Activated CD4-positive, alpha-beta T cell treated with anti-CD3 and anti-CD28 coated beads, Interleukin-2, amount 50 U/mL, for 4 hours (primary cell): ENCODE data around the gene C14orf119.

ENCODE experiments used
- DNase-seq, 2 experiments: peaks; one replicate each; pipeline ENCODE4 v3.0.0-alpha.2; 2020

C14orf119 gene

GRCh38 chr14:23128969-23129758 is 33.9 kb downstream of the C14orf119 start:
- no peak for DNase-seq

- no peak for DNase-seq
Observed at GRCh38 chr14:23129759-23130316, 34.5 kb downstream of the C14orf119 start.

- no peak for DNase-seq
Observed at GRCh38 chr14:23130871-23131270, 35.6 kb downstream of the C14orf119 start.

GRCh38 chr14:23131482-23131881 is 36.2 kb downstream of the C14orf119 start:
- no peak for DNase-seq

- DNase-seq, result no peak
Observed at GRCh38 chr14:23132970-23133369, 37.7 kb downstream of the C14orf119 start.

GRCh38 chr14:23136566-23137133 is 41.3 kb downstream of the C14orf119 start:
- DNase-seq, result no peak

- DNase-seq, result no peak
Observed at GRCh38 chr14:23137192-23137812, 42.0 kb downstream of the C14orf119 start.

GRCh38 chr14:23137813-23138535 is 42.7 kb downstream of the C14orf119 start:
- no peak for DNase-seq

GRCh38 chr14:23139874-23140273 is 44.6 kb downstream of the C14orf119 start:
- DNase-seq, result no peak

- no peak for DNase-seq
Observed at GRCh38 chr14:23140371-23140770, 45.1 kb downstream of the C14orf119 start.

GRCh38 chr14:23141706-23142444 is 46.6 kb downstream of the C14orf119 start:
- no peak for DNase-seq

GRCh38 chr14:23142826-23143225 is 47.5 kb downstream of the C14orf119 start:
- no peak for DNase-seq

GRCh38 chr14:23143911-23144310 is 48.6 kb downstream of the C14orf119 start:
- DNase-seq, result no peak

GRCh38 chr14:23145794-23146350 is 50.6 kb downstream of the C14orf119 start:
- DNase-seq, result no peak

- no peak for DNase-seq
Observed at GRCh38 chr14:23146351-23146910, 51.1 kb downstream of the C14orf119 start.

GRCh38 chr14:23146980-23147379 is 51.7 kb downstream of the C14orf119 start:
- DNase-seq, result no peak

GRCh38 chr14:23147676-23148075 is 52.4 kb downstream of the C14orf119 start:
- no peak for DNase-seq

GRCh38 chr14:23148591-23149249 is 53.4 kb downstream of the C14orf119 start:
- no peak for DNase-seq

GRCh38 chr14:23149745-23150144 is 54.4 kb downstream of the C14orf119 start:
- DNase-seq, result no peak
